Measurements from ENCODE around the gene RAP1GAP.
"Not testable (repeated sequence)": the region's sequence is repeated elsewhere in the genome, so short reads cannot be mapped to it uniquely, and the experiment has no call there.

Gene RAP1GAP

DNA sequence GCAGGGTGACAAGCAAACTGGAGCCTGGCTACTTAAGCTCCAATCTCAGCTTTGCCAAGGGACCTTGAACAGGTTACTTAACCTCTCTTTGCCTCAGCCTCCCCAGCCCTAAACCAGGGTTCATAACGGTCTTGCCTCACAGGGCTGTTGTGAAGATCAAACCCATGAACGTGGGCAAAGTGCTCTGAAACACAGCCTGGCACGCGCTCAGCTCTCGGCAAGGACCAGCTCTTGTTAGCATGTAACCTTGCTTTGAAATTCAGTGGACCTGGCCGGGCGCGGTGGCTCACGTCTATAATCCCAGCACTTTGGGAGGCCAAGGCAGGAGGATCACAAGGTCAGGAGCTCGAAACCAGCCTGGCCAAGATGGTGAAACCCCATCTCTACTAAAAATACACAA, 24.8 kb downstream of the RAP1GAP start:
- DNase-seq (ENCODE audit: low spot score): no peak

- DNase-seq (ENCODE audit: low spot score): no peak
These were observed 25.5 kb downstream of the RAP1GAP start for GRCh38 chr1:21643624-21644023.

DNA sequence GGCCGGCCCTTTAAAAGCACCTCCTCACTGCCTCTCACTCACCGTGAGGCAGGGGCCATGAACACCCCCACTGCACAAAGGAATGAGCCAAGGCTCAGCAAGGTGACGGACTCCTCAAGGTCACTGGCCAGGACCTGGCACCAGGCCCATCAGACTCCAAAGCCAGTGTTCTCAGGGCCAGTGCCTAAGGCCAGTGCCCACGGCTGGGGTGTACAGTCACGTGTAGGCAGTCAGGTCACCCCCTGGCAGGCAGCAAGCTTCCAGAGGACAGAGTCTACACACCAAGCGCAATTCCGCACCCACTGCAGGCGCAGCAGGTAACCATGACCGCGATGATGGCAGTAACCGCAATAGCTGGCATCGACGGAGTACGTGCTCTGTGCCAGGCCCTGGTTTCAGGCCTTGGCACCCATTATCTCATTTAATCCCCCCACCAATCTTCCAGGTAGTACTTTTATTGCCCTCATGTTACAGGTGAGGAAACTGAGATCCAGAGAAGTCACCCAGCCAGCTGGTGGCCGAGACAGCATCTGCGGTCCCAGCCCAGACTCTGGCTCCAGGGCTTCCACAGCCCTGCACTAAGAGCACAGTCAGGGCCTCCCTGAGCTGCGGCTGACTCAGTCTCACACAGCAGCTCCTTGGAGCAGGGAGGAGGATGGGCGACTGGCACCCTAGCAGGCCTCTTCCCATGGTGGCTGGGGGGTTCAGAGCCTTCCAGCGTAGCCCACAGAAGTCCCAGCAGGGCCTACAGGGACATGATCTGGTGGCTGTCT, 27.0 kb downstream of the RAP1GAP start:
- no peak for DNase-seq (ENCODE audit: low spot score)

GRCh38 chr1:21641537-21641936, 27.6 kb downstream of the RAP1GAP start:
- no peak for DNase-seq (ENCODE audit: low spot score)

GRCh38 chr1:21641076-21641475, 28.1 kb downstream of the RAP1GAP start:
- no peak for DNase-seq (ENCODE audit: low spot score)

DNA sequence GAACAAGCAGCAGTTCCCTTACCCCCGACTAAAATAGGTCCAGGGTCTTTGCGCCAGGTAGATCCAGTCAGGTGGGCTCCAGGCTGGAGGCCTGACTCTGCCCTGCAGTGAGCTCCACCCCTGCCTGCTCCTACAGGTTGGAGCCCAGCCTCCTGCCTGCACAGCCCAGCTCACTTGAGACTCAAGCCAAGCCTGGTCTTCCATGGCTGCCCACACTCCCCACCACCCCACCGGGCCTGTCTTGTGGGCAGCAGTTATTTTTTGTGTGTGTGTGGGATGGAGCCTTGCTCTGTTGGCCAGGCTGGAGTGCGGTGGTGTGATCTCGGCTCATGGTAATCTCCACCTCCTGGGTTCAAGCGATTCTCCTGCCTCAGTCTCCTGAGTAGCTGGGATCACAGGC, 28.5 kb downstream of the RAP1GAP start:
- no peak for DNase-seq (ENCODE audit: low spot score)

GRCh38 chr1:21639594-21640041, 29.5 kb downstream of the RAP1GAP start:
- DNase-seq (ENCODE audit: low spot score): no peak

DNA sequence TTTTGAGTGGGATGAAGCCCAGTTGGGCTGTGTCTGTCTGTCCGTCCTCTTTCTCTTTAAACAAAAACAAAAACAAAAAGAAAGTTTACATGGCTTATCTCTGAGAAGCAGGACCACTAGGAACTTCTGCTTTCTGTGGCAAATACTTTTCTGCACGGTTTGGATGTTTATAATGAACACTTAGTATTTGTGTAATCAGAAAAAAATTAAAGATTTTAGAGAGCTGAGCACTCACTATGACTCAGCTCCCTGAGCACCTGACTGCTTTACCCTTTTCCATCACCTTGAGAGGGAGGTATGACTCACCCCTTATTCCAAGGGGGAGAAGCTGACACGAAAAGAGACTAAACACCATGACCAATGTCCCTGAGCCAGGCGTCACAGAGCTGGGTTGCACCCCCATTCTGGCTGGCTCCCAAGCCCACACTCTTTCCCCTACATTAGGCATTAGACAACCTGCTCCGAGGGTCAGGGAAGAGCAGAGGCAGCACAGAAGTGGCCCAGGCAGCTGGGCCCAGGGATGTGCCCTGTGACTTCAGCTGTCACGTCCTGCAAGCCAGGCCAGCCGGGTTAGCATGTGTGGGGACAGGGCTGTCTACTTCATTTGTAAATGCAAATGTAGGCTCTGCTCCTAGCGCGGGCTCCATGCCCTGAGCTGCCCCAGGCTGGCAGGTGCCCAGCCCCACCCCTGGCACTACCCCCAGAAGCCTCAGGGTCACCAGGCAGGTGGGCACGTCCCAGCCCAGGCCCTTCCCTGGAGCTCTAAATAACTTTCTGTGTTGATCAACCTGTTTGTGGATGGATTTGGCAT, 30.4 kb downstream of the RAP1GAP start:
- DNase-seq (ENCODE audit: low spot score): no peak

- no peak for DNase-seq (ENCODE audit: low spot score)
These were observed 31.6 kb downstream of the RAP1GAP start for GRCh38 chr1:21637514-21637913.

DNA sequence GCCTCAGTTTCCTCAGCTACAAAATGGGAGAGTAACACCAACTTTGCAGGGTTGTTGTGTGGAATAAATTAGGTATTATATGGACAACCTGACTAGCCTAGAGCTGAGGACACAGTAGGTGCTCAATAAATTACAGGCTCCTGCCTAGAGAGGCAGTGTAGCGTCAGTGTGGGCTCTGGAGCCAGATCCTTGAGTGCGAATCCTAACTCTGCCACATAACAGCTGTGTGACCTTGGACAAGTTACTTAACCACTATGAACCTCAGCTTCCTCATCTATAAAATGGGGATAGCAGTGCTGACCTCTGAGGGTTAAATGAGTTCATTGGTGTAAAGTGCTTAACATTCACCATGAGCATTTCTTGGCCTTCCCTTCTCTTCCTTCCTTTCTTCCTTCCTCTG, 33.1 kb downstream of the RAP1GAP start:
- no peak for DNase-seq (ENCODE audit: low spot score)

DNA sequence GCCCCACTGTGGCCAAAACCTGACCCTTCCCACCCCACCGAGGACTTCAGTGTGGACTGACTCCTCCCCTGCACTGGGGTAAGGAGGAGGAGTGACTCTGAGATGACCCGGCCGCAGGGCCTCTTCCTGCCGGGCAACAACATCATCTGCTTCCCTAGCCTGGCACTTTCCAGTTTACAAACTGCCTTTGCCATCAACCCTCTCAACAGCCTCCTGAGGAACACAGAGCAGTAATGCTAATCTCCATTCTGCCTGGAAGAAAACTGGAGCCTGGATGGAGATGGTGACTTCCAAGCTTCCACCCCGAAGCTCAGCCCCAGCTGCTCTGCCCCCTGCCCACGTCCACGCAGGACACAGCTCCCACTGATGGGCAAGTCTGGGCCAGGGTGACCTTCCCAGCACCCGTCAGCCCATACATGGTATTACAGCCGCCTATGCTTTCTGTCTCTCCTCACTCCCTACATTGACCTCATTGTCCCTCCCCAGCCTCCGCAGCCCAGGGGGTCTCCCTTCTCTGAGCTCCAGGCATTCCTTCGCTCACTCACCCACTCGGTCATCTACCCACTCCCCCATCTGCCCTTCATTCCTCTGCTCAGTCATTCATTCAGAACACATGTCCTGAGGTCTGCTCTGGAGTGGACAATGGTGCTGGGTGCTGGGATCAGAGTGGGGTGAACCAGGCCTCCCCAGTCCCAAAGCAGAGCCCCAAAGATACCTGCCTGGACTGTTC, 34.2 kb downstream of the RAP1GAP start:
- DNase-seq (ENCODE audit: low spot score): no peak

GRCh38 chr1:21633992-21634805, 35.0 kb downstream of the RAP1GAP start:
- DNase-seq (ENCODE audit: low spot score): no peak

- DNase-seq (ENCODE audit: low spot score): no peak
These were observed 35.9 kb downstream of the RAP1GAP start for GRCh38 chr1:21633141-21633755.

- no peak for DNase-seq (ENCODE audit: low spot score)
These were observed 36.9 kb downstream of the RAP1GAP start for GRCh38 chr1:21631944-21632887.

DNA sequence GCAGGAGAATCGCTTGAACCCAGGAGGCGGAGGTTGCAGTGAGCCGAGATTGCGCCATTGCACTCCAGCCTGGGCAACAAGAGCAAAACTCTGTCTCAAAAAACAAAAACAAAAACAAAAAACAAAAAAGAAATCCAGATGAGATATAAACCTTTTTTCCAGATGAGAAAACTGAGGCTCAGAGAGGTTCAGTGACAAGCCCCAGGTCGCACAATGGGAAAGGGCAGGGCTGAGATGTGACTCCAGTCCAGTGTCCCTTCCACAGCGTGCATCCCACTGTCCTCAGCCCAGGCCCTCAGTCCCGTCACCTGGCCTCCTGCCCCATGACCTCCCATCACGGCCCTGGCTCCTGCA, 37.6 kb downstream of the RAP1GAP start:
- DNase-seq (ENCODE audit: low spot score): not testable (repeated sequence)

DNA sequence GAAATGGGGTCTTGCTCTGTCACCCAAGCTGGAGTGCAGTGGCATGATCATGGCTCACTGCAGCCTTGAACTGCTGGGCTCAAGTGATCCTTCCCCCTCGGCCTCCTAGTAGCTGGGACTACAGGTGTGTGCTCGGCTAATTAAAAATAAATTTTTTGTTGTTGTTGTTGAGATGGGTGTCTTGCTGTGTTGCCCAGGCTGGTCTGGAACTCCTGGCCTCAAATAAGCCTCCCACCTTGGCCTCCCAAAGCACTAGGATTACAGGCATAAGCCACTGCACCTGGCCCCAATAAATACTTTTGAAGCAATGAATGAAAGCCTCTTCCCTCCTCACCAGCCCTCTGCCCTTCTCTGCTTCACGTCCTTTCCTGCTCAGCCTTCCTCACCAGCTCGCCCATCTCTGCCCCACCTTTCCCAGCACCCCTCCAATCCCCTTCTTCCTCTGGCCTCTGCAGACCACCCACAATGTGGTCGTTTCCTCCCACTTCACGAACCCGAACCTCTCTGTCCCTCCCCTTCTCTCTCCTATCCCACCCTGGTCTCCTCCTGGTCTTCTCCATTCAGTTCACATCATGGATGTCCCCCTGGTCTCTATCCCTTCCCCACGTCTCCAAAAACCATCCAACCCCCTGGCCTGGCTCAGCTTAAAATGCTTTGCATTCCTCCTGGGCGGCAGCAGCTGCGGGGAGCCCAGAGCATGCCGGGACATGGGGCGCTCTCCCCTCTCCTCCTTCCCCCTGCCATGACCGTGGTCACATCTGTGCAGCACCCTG, 38.4 kb downstream of the RAP1GAP start:
- DNase-seq (ENCODE audit: low spot score): no peak

DNA sequence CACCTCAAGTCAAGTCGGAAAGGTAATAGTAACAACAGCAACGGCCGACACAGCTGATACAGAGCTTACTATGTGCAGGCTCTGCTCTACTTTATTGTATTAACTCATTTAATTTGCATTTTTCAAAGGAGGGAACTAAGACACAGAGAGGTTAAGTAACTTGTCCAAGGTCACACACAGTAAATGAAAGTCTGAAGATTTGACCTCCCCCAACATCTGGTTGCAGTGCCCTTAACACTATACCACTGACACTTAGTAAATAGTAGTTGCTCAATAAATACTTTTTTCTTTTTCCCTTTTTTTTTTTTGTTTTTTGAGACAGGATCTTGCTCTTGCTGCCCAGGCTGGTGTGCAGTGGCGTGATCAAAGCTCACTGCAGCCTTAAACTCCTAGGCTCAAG, 39.2 kb downstream of the RAP1GAP start:
- DNase-seq (ENCODE audit: low spot score): no peak

- no peak for DNase-seq (ENCODE audit: low spot score)
These were observed 40.3 kb downstream of the RAP1GAP start for GRCh38 chr1:21628798-21629393.

DNA sequence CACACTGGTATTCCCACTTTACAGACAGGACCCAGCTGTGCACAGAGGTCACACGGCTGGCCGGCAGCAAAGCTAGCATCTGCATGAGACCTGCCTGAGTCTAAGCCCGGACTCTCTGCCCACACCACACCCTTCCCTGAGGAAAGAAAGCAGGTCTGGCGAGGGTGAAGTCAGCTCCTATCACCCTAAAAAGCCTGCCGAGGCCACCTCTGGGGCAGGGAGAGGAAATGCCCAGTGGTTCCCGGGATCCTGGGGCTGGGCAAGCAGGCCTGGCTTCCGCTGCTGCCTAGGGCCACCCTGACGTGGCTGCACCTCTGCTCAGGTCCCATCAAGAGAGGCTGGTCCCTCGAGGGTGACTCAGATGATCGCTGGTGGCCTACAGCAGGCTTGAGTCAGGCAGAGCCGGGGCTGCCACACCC, 42.2 kb downstream of the RAP1GAP start:
- DNase-seq (ENCODE audit: low spot score): no peak

Data from HuH-7 (cell line).